K562 (cell line): Measurements from ENCODE around the gene GABARAPL2. TPM values are rescaled to one million over a fixed set of nuclear protein-coding genes. Genes with fewer than 3 reads are reported as not detected.

Experiments used
- ARID4B ChIP-seq: sonication (generic); formaldehyde crosslinking; IDR thresholded peaks from 2 replicates; pipeline ENCODE4 v1.8.0; 2022; ENCODE audit warnings: mild to moderate bottlenecking, missing genetic modification reagents
- DIDO1 ChIP-seq: fragments of 450-650 bp; IDR thresholded peaks from 2 replicates; pipeline ENCODE4 v1.6.1; 2016; ENCODE audit warnings: low read depth, missing biosample characterization, missing genetic modification characterization
- SIN3A ChIP-seq, 2 experiments: fragments of 150-350 bp in 1 of 2; IDR thresholded peaks; 2 replicates each; pipeline ENCODE4 v1.6.1; 2011 to 2016; ENCODE audit warnings: borderline replicate concordance in 2 of 2, low read depth in 2 of 2, low read length in 2 of 2, mild to moderate bottlenecking in 2 of 2, moderate library complexity in 2 of 2; ENCODE audit not compliant: control insufficient read depth in 1 of 2
- THRA ChIP-seq: fragments of 450-650 bp; IDR thresholded peaks from 2 replicates; pipeline ENCODE4 v1.6.1; 2017; ENCODE audit warnings: mild to moderate bottlenecking, moderate library complexity
- polyA plus RNA-seq, 8 experiments: library from polyadenylated mRNA; depleted of rRNA in 4 of 8; stranded (reverse) in 5 of 8; unstranded in 3 of 8; fragments of >200 nt; fragmentation: Nextera tagmentation in 2 of 8; fragmentation: Illumina TruSeq in 1 of 8; extraction: Ambion mirVana in 2 of 8; extraction: Trizol in 1 of 8; gene quantifications; 2 replicates each; pipeline versions ENCODE4 v1.2.1 to v1.2.3, GENCODE V29; 2011 to 2014; ENCODE audit warnings: inconsistent platforms in 1 of 8, missing spikeins in 1 of 8
- total RNA-seq, 7 experiments: library from RNA; depleted of rRNA in 6 of 7; stranded (reverse); fragments of >200 nt in 6 of 7; fragmentation: Illumina TruSeq in 2 of 7; extraction: Trizol in 2 of 7; gene quantifications; 2 replicates each; pipeline versions ENCODE4 v1.2.1 to v1.2.3, GENCODE V29; 2011 to 2021; ENCODE audit warnings: low replicate concordance in 1 of 7

GABARAPL2 gene
- total and polyA plus RNA-seq, 9 of the 15 experiments (the other 6 are each of a cell fraction or from before 2014, with no cell fraction given): 42.1 to 288 (median 91.8) TPM

- TF ChIP-seq ARID4B (CRISPR knock-in tag) (peak; percentile 41), THRA (no peak), SIN3A (IDR thresholded peaks at IDR 0.05; ENCODE audit: borderline replicate concordance in 2 of 2, control insufficient read depth in 1 of 2, low read depth in 2 of 2, low read length in 2 of 2) (peak; percentile 63 to 85; a peak in 3 of 4 replicates), DIDO1 (tag) (no peak)
Observed at GRCh38 chr16:75566758-75567255, 628 bp downstream of the GABARAPL2 start (continued).
